Mucosa of stomach (tissue), 1 donor: ENCODE data around the gene PDE8B.

Source experiments
- H3K27me3 ChIP-seq: one replicate; pipeline ENCODE4 v1.7.0; 2013; ENCODE audit warnings: mild to moderate bottlenecking, low read length; ENCODE audit not compliant: control insufficient read depth, insufficient read depth
- H3K36me3 ChIP-seq: one replicate; pipeline ENCODE4 v1.7.0; 2013; ENCODE audit warnings: low read length; ENCODE audit not compliant: control insufficient read depth, insufficient read depth
- H3K4me1 ChIP-seq: one replicate; pipeline ENCODE4 v1.7.0; 2013; ENCODE audit warnings: mild to moderate bottlenecking, low read length; ENCODE audit not compliant: control insufficient read depth, insufficient read depth
- H3K4me3 ChIP-seq: one replicate; pipeline ENCODE4 v1.7.0; 2013; ENCODE audit warnings: low read length
- H3K9ac ChIP-seq: one replicate; pipeline ENCODE4 v1.7.0; 2013; ENCODE audit warnings: mild to moderate bottlenecking, low read length, moderate library complexity
- H3K9me3 ChIP-seq: one replicate; pipeline ENCODE4 v1.7.0; 2013; ENCODE audit warnings: mild to moderate bottlenecking, low read length, moderate library complexity; ENCODE audit not compliant: control insufficient read depth
- donor health status: Pancreatic carcinoma.

The PDE8B gene

DNA sequence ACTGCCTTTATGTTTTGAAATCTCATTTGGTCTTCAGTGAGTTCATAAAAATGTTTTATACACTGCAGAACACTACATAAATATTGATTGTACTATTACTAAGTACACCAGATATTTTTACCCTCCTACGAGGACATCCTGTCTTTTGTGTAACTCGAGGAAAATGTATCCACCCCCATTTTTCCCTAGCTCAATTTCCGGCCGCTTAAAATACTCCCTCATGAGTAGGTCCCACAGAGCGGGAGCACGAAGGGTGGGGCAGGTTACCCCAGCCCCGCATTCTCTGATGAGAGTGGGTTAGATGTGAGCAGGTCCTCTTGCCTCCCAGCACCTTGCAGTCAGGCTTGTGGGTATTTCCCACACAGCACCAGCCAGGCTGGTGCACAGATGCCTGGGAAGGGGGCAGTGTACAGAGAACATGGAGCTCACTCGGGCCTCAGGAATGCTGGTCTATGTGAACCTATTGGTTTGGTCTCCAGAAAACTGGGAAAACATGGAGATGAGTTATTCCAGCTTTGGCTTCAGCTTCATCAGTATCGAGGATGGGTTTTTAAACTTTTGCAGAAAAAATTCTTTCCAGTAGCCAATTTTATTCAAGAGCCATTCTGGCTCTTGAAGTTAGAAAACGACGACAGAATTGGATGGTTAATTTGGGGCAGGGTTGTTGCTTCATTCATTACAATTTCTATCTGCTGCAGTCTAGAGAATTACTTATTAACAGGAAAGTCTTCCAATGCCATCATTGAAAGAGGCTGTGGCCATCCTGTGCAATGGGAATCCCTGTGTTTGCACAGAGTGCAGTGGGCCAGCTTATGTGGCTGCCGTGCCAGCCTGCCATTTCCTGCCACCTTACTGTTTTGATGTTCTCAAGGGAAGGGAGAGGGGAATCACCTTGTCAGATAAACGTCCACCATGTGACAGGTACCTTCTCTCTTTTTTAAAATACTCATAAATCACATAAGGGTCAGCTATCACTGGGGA lies 208.4 kb downstream of the PDE8B start:
- Histone ChIP-seq H3K9ac (no peak overlapping the region), H3K4me3 (no peak overlapping the region), H3K27me3 (no peaks in the 10 kb centered on the region), H3K9me3 (no peaks in the 10 kb centered on the region), H3K4me1 (no peaks in the 10 kb centered on the region), H3K36me3 (no peaks in the 10 kb centered on the region)

- Histone ChIP-seq H3K36me3 (no peaks in the 10 kb centered on the region), H3K9ac (no peak overlapping the region), H3K4me3 (no peak overlapping the region), H3K9me3 (no peaks in the 10 kb centered on the region), H3K4me1 (no peaks in the 10 kb centered on the region), H3K27me3 (no peaks in the 10 kb centered on the region)
Measured at GRCh38 chr5:77419644-77420582, 209.4 kb downstream of the PDE8B start.

- no peak overlapping the region for H3K9ac ChIP-seq
- no peaks in the 10 kb centered on the region for H3K36me3 ChIP-seq
- no peaks in the 10 kb centered on the region for H3K27me3 ChIP-seq
- no peaks in the 10 kb centered on the region for H3K4me1 ChIP-seq
- H3K9me3 ChIP-seq: no peaks in the 10 kb centered on the region
- no peak overlapping the region for H3K4me3 ChIP-seq
Measured at GRCh38 chr5:77420940-77421339, 210.5 kb downstream of the PDE8B start.

DNA sequence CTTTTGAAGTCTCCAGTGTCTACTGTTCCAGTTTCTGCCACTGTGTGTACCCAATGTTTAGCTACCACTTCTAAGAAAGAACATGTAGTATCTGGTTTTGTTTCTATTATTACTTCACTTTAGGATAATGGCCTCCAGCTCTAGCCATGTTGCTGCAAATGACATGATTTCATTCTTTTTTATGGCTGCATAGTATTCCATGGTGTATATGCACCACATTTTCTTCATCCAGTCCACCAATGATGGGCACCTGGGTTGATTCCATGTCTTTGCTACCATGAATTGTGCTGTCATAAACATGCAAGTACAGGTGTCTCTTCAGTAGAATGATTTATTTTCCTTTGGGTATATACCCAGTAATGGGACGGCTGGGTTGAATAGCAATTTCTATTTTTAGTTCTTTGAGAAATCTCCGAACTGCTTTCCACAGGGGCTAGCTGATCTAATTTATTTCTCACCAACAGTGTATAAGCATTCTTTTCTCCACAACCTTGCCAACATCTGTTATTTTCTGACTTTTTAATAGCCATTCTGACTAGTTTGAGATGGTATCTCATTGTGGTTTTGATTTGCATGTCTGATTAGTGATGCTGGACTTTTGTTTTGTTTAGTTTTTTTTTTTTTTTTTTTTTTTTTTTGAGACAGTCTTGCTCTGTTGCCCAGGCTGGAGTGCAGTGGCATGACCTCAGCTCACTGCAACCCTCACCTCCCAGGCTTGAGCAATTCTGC lies 212.7 kb downstream of the PDE8B start:
- no peaks in the 10 kb centered on the region for H3K4me1 ChIP-seq
- H3K4me3 ChIP-seq: no peak overlapping the region
- no peaks in the 10 kb centered on the region for H3K27me3 ChIP-seq
- H3K9me3 ChIP-seq: no peaks in the 10 kb centered on the region
- H3K9ac ChIP-seq: no peak overlapping the region
- no peaks in the 10 kb centered on the region for H3K36me3 ChIP-seq

DNA sequence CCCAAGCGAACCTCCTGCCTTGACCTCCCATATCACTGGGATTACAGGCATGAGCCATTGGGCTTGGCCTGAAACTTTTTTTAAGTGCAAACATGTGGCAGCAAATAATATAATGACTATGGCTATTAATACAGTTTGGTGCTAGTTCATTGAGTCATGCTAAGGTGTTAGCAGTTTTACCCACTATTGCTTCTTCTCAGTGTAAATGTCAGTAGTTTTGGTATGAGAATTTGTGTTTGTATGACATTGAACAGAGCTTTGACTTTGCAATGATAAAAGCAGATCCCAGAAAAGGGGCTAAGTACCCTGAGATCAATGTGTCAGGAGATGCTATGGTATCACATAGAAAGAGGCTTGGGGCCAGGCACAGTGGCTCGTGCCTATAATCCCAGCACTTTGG lies 214.4 kb downstream of the PDE8B start:
- Histone ChIP-seq H3K27me3 (no peaks in the 10 kb centered on the region), H3K36me3 (no peaks in the 10 kb centered on the region), H3K4me3 (no peak overlapping the region), H3K9ac (no peak overlapping the region), H3K4me1 (no peaks in the 10 kb centered on the region), H3K9me3 (no peaks in the 10 kb centered on the region)

- Histone ChIP-seq H3K36me3 (no peaks in the 10 kb centered on the region), H3K4me3 (no peak overlapping the region), H3K27me3 (no peaks in the 10 kb centered on the region), H3K9me3 (no peaks in the 10 kb centered on the region), H3K4me1 (no peaks in the 10 kb centered on the region), H3K9ac (no peak overlapping the region)
Measured at GRCh38 chr5:77425420-77425819, 214.9 kb downstream of the PDE8B start.

DNA sequence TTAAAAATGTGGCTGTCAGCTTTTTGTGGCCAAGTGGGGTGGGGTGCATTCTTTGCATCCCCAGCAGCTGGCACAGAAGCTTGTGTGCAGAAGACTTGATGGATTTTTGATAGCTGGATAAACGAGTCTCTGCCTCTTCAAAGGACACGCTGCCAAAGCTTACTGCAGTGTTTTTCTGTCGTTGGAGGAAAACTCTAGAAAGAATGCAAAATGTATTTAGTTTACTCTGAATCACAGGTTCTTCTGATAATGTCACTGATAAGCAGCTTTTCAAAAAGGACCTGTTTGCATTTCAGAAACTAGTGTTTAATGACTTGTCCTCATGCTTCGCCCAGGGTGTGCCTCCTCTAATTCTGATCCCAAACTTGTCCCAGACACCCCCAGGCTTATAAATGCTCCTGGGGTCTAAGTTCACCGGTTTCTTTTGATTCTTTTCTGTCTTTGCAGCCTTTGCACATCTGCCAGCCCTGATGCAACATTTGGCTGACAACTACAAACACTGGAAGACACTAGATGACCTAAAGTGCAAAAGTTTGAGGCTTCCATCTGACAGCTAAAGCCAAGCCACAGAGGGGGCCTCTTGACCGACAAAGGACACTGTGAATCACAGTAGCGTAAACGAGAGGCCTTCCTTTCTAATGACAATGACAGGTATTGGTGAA lies 215.6 kb downstream of the PDE8B start:
- H3K4me1 ChIP-seq: no peaks in the 10 kb centered on the region

DNA sequence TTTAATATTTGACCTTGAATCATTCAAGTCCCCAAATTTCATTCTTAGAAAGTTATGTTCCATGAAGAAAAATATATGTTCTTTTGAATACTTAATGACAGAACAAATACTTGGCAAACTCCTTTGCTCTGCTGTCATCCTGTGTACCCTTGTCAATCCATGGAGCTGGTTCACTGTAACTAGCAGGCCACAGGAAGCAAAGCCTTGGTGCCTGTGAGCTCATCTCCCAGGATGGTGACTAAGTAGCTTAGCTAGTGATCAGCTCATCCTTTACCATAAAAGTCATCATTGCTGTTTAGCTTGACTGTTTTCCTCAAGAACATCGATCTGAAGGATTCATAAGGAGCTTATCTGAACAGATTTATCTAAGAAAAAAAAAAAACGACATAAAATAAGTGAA lies 216.2 kb downstream of the PDE8B start:
- Histone ChIP-seq H3K4me1 (no peaks in the 10 kb centered on the region), H3K27me3 (no peaks in the 10 kb centered on the region), H3K9me3 (no peaks in the 10 kb centered on the region), H3K9ac (no peak overlapping the region), H3K4me3 (no peak overlapping the region), H3K36me3 (no peaks in the 10 kb centered on the region)

More for the DNA sequence above, 215.6 kb downstream of the PDE8B start:
- Histone ChIP-seq H3K9ac (no peak overlapping the region), H3K27me3 (no peaks in the 10 kb centered on the region), H3K4me3 (no peak overlapping the region), H3K36me3 (no peaks in the 10 kb centered on the region), H3K9me3 (no peaks in the 10 kb centered on the region)

- H3K27me3 ChIP-seq: no peaks in the 10 kb centered on the region
- no peaks in the 10 kb centered on the region for H3K36me3 ChIP-seq
- no peaks in the 10 kb centered on the region for H3K4me1 ChIP-seq
Measured at GRCh38 chr5:77427998-77428397, 217.5 kb downstream of the PDE8B start.

GRCh38 chr5:77428526-77428925 lies 218.0 kb downstream of the PDE8B start:
- Histone ChIP-seq H3K9me3 (no peaks in the 10 kb centered on the region), H3K36me3 (no peaks in the 10 kb centered on the region), H3K9ac (no peak overlapping the region), H3K4me1 (no peaks in the 10 kb centered on the region), H3K27me3 (no peaks in the 10 kb centered on the region), H3K4me3 (no peak overlapping the region)

More at GRCh38 chr5:77427998-77428397, 217.5 kb downstream of the PDE8B start:
- H3K4me3 ChIP-seq: no peak overlapping the region
- no peak overlapping the region for H3K9ac ChIP-seq
- H3K9me3 ChIP-seq: no peaks in the 10 kb centered on the region

- no peaks in the 10 kb centered on the region for H3K27me3 ChIP-seq
- H3K36me3 ChIP-seq: no peaks in the 10 kb centered on the region
- H3K4me1 ChIP-seq: no peaks in the 10 kb centered on the region
- no peaks in the 10 kb centered on the region for H3K9me3 ChIP-seq
- H3K4me3 ChIP-seq: no peak overlapping the region
- no peak overlapping the region for H3K9ac ChIP-seq
Measured at GRCh38 chr5:77430726-77431125, 220.2 kb downstream of the PDE8B start.
